Measurements from ENCODE around the gene ATG5.
"Not testable (repeated sequence)": the region's sequence is repeated elsewhere in the genome, so short reads cannot be mapped to it uniquely, and the experiment has no call there.

ATG5 gene

DNA sequence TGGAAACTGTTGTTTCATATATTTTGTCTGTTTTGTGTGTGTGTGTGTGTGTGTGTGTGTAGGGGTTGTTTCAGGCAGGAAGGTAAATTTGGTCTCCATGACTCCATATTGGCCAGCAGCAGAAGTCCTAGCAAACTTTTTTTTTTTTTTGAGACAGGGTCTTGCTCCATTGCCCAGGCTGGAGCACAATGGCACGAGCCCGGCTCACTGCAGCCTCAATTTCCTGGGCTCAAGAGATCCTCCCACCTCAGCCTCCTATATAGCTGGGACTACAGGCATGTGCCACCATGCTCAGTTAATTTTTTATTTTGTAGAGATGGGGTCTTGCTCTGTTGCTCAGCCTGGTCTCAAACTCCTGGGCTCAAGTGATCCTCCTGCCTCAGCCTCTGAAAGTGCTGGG lies 163.7 kb downstream of the ATG5 start:
- H4K20me1 ChIP-seq, result no peaks in the 10 kb centered on the region
- no peak overlapping the region for H3K4me2 ChIP-seq
- no peaks in the 10 kb centered on the region for H3K9me3 ChIP-seq
- H3K9ac ChIP-seq, result no peak overlapping the region
- H3K27me3 ChIP-seq, result no peaks in the 10 kb centered on the region
- TF ChIP-seq Cebpa-rat (IDR thresholded peaks at IDR 0.05), result no peak
- H3K4me3 ChIP-seq, result no peak overlapping the region
- no peak overlapping the region for H3K27ac ChIP-seq
- H3K4me1 ChIP-seq, result peaks cover 20% of the 10 kb centered on the region
- H3K36me3 ChIP-seq, result no peaks in the 10 kb centered on the region

DNA sequence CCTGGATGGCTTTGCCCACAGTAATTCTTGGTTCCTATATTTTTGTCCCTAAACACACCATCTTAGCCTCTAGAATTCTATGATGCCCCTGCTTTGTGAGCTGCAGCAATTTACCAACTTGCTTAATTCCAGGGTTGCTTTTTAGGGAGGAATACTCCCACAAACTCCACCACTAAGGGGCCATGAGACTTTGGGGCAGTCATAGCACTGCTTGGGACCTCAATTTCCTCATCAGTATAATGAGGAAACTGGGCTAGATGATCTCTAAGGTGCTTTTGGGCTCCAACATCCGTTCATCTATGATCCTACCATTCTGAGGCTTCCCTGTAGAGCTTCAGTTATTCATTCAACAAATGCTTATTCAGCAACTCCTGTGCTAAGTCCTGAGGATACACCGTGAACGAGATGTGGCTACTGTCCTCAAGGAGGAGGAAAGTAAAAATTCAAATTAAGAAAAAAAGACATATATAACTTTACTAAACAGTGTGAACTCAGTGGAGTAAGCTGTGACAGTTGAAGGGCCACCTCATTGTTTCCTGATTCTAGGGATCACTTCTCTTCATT lies 164.2 kb downstream of the ATG5 start:
- H3K4me2 ChIP-seq, result no peak overlapping the region
- peaks cover 20% of the 10 kb centered on the region for H3K4me1 ChIP-seq
- H3K9ac ChIP-seq, result no peak overlapping the region
- TF ChIP-seq Cebpa-rat (IDR thresholded peaks at IDR 0.05), result no peak
- H3K27ac ChIP-seq, result no peak overlapping the region
- H4K20me1 ChIP-seq, result no peaks in the 10 kb centered on the region
- no peaks in the 10 kb centered on the region for H3K27me3 ChIP-seq
- H3K9me3 ChIP-seq, result no peaks in the 10 kb centered on the region
- H3K4me3 ChIP-seq, result no peak overlapping the region
- no peaks in the 10 kb centered on the region for H3K36me3 ChIP-seq

DNA sequence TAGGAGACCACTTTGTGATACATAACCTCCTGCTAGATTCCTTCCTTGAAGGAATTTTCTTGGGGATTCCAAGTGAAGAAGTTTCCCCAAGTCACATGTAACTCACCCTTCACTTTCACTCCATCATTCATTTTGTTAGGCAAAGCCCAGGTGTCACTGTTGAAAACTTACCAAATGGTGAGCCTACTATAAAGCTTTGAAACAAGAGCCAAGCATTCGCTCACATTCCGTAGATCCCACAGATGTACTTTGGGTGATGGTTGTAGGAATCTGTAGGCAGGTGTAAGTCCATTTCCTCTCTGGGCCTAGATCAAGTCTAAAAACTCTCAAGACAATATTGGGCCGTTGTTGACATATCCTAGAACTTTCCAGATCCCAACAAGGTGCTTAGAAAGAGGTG lies 165.4 kb downstream of the ATG5 start:
- peaks cover 20% of the 10 kb centered on the region for H3K4me1 ChIP-seq
- no peak for TF ChIP-seq Cebpa-rat (IDR thresholded peaks at IDR 0.05)
- H3K4me3 ChIP-seq, result no peak overlapping the region
- H3K9ac ChIP-seq, result no peak overlapping the region
- H4K20me1 ChIP-seq, result no peaks in the 10 kb centered on the region
- H3K4me2 ChIP-seq, result no peak overlapping the region
- H3K27ac ChIP-seq, result no peak overlapping the region
- H3K9me3 ChIP-seq, result no peaks in the 10 kb centered on the region
- no peaks in the 10 kb centered on the region for H3K27me3 ChIP-seq
- no peaks in the 10 kb centered on the region for H3K36me3 ChIP-seq

DNA sequence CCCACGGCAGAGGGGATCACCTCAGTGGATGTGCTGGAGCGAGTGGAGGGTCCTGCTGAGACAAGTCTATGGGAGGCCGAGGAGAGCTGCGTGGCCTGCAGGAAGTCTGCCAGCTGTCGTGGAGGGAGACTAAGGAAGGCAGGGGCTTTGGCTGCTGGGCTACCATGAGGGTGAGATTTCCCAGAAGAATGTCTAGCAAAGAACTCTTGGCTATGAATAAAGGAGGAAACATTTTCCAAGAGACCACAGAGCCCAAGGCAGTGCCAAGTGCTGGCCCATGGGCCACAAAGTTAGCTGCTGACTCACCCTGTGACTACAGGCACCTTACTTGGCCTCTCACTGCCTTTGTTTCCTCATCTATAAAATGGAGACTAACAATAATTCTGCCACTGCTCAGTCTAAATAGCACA lies 166.0 kb downstream of the ATG5 start:
- no peak overlapping the region for H3K4me3 ChIP-seq
- H3K36me3 ChIP-seq, result no peaks in the 10 kb centered on the region
- no peaks in the 10 kb centered on the region for H4K20me1 ChIP-seq
- no peak overlapping the region for H3K9ac ChIP-seq
- peaks cover 18% of the 10 kb centered on the region for H3K4me1 ChIP-seq
- H3K27me3 ChIP-seq, result no peaks in the 10 kb centered on the region
- H3K4me2 ChIP-seq, result no peak overlapping the region
- no peak overlapping the region for H3K27ac ChIP-seq
- no peak for TF ChIP-seq Cebpa-rat (IDR thresholded peaks at IDR 0.05)
- H3K9me3 ChIP-seq, result no peaks in the 10 kb centered on the region

DNA sequence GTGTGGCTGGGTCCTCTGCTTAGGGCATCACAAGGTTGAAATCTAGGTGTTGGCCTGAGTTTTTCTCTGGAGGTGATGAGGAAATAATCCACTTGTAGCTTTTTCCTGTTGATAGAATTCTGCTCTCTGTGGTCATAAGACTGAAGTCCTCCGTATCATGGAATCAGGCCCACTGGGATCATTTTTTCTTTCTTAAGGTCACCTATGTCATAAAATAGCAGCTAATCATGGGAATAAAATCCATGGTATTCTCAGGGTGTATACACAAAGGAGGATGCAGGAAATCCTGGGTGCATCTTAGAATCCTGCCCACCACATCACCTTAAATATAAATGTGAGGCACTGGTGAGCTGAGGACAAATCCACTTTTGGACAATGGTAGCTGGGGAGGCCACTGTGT lies 166.7 kb downstream of the ATG5 start:
- Histone ChIP-seq H3K4me3 (no peak overlapping the region), H4K20me1 (no peaks in the 10 kb centered on the region), H3K9ac (no peak overlapping the region), H3K27me3 (no peaks in the 10 kb centered on the region), H3K4me1 (peaks cover 11% of the 10 kb centered on the region), H3K36me3 (no peaks in the 10 kb centered on the region), H3K9me3 (no peaks in the 10 kb centered on the region), H3K4me2 (no peak overlapping the region), H3K27ac (no peak overlapping the region)
- no peak for TF ChIP-seq Cebpa-rat (IDR thresholded peaks at IDR 0.05)

DNA sequence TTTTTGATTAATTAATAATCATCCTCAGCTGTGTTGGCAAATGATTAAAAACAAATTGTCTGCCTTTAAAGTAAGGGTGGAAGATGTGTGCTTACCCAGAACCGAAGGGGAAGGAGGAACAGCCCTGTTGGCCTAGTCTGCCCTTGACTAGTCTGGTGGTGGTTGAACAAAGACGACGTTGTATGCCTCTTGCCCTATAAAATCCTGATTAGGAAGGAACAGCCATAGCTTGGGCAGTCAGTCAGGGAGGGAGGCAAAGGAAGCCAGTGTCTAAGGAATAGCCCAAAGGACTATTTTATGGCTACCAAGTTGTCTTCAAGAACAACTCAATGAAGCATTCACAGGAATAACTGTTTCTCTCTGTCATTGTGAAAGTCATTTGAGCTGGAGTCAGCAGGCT lies 168.7 kb downstream of the ATG5 start:
- H3K27me3 ChIP-seq, result no peaks in the 10 kb centered on the region
- no peak overlapping the region for H3K4me3 ChIP-seq
- H3K4me1 ChIP-seq, result no peaks in the 10 kb centered on the region
- no peak for TF ChIP-seq Cebpa-rat (IDR thresholded peaks at IDR 0.05)
- no peaks in the 10 kb centered on the region for H4K20me1 ChIP-seq
- H3K9ac ChIP-seq, result no peak overlapping the region
- H3K27ac ChIP-seq, result no peak overlapping the region
- H3K36me3 ChIP-seq, result no peaks in the 10 kb centered on the region
- no peaks in the 10 kb centered on the region for H3K9me3 ChIP-seq
- no peak overlapping the region for H3K4me2 ChIP-seq

DNA sequence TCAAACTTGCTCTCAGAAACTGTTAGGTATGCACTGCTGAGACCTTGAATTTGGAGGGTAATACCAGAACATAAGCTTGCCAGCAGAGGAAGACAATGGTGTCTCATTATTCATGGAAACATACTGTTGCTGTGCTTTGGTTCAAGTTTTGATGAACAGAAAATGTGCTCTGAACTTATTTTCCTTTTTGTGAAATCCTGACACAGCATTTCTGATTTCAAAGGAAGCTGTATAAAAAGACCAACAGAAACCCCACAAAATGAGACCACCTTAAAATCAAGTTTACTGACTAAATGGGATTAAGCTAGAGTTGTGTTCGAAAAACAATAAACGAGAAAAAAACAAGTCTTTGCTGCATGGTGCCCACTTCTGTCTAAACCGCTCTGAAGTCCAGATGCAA lies 169.1 kb downstream of the ATG5 start:
- H3K27me3 ChIP-seq, result no peaks in the 10 kb centered on the region
- H3K4me1 ChIP-seq, result no peaks in the 10 kb centered on the region
- no peak overlapping the region for H3K9ac ChIP-seq
- H3K27ac ChIP-seq, result no peak overlapping the region
- TF ChIP-seq Cebpa-rat (IDR thresholded peaks at IDR 0.05), result no peak
- H3K4me3 ChIP-seq, result no peak overlapping the region
- no peaks in the 10 kb centered on the region for H3K36me3 ChIP-seq
- H3K9me3 ChIP-seq, result no peaks in the 10 kb centered on the region
- H4K20me1 ChIP-seq, result no peaks in the 10 kb centered on the region
- H3K4me2 ChIP-seq, result no peak overlapping the region

DNA sequence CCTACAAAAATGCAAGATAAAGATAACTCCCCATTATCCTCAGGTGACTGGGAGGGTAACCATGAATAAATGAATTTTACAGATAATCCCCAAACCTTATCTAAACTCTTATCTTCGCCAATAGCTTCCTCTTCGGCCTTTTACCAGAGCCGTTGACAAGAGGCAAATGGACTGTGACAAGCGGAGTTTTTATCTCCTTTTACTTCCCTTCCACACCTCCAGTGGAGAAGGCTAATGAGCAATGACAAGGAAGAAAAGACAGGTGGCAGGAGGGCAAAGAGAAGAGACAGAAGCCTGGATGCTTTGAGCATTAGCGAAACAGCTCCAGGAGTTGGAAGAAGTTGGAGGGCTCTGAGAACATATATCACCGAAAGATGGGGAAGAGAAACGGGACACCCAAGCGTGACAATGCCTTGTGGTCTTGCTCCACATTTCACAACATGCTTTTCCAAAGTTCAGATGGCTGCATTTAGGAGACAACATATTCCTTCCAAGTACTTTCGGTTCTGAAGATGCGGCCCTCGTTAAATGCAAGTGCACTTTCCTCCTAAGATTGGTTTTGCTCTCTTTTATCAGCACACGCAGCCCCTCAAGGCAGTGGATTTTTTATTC lies 170.2 kb downstream of the ATG5 start:
- H3K9ac ChIP-seq, result no peak overlapping the region
- H3K27ac ChIP-seq, result no peak overlapping the region
- H3K4me2 ChIP-seq, result no peak overlapping the region
- H4K20me1 ChIP-seq, result no peaks in the 10 kb centered on the region
- no peaks in the 10 kb centered on the region for H3K9me3 ChIP-seq
- no peaks in the 10 kb centered on the region for H3K27me3 ChIP-seq
- TF ChIP-seq Cebpa-rat (IDR thresholded peaks at IDR 0.05), result no peak
- H3K4me1 ChIP-seq, result no peaks in the 10 kb centered on the region
- no peak overlapping the region for H3K4me3 ChIP-seq
- no peaks in the 10 kb centered on the region for H3K36me3 ChIP-seq

DNA sequence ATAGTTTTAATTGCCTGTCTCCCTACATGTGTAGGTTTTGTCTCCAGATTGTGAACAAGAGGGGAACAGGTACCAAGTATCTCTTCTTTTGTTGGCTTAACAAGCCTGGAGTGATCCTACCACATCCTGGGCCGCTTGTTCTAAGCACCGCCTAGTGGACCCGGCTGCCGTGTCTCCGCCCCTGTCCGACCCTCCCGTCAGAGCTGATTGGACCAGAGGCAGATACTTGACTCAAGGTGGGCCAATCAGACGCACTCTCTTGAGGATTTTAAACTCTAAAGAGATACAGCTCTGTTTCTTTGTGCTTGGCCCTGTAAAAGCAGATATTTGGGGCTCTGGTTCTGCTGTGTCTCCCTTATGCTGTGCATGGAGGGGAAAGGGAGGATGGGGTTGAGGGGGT lies 171.2 kb downstream of the ATG5 start:
- H4K20me1 ChIP-seq, result no peaks in the 10 kb centered on the region
- H3K4me2 ChIP-seq, result no peak overlapping the region
- no peaks in the 10 kb centered on the region for H3K4me1 ChIP-seq
- TF ChIP-seq Cebpa-rat (IDR thresholded peaks at IDR 0.05), result no peak
- H3K36me3 ChIP-seq, result no peaks in the 10 kb centered on the region
- no peak overlapping the region for H3K4me3 ChIP-seq
- no peak overlapping the region for H3K9ac ChIP-seq
- no peak overlapping the region for H3K27ac ChIP-seq
- no peaks in the 10 kb centered on the region for H3K27me3 ChIP-seq
- no peaks in the 10 kb centered on the region for H3K9me3 ChIP-seq

DNA sequence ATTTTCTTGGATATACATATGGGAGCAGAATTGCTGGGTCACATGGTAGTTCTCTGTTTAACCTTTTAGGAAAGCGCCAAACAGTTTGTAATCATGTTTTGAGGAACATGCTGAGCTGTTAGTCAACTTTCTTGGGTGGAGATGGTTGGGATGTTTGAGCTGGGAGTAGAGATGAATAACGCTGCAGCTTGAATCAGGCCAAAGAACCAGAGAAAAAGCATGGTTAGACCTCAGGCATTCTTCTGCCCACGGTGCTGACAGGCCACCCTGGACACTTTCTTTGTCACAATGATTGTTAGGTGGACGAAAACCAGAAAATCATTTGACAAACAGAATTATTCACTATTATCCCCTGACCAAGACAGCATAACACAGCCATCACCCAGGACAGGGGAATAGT lies 172.6 kb downstream of the ATG5 start:
- no peak overlapping the region for H3K4me3 ChIP-seq

DNA sequence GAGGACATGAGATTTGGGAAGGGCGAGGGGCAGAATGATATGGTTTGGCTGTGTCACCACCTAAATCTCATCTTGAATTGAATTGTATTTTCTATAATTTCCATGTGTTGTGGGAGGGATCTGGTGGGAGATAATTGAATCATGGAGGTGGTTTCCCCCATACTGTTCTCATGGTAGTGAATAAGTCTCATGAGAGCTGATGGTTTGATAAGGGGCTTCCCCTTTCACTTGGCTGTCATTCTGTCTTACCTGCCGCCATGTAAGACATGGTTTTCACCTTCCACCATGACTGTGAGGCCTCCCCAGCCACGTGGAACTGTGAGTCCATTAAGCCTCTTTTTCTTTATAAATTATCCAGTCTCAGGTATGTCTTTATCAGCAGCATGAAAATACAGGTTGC lies 173.1 kb downstream of the ATG5 start:
- H3K4me3 ChIP-seq, H3K9ac ChIP-seq, H3K4me2 ChIP-seq, H3K4me1 ChIP-seq, H3K36me3 ChIP-seq, H3K27me3 ChIP-seq, H4K20me1 ChIP-seq, H3K27ac ChIP-seq, H3K9me3 ChIP-seq: not testable (repeated sequence)

More for the DNA sequence above, 172.6 kb downstream of the ATG5 start:
- Histone ChIP-seq H3K4me2 (no peak overlapping the region), H3K9me3 (no peaks in the 10 kb centered on the region), H3K4me1 (no peaks in the 10 kb centered on the region), H3K36me3 (no peaks in the 10 kb centered on the region), H3K9ac (no peak overlapping the region), H3K27me3 (no peaks in the 10 kb centered on the region), H4K20me1 (no peaks in the 10 kb centered on the region), H3K27ac (no peak overlapping the region)
- no peak for TF ChIP-seq Cebpa-rat (IDR thresholded peaks at IDR 0.05)

Measured in BLaER1 (cell line).